ENCODE measurements around the gene NCR3LG1. TPM values are rescaled to one million over a fixed set of nuclear protein-coding genes. Genes with fewer than 3 reads are reported as not detected.

NCR3LG1 gene
- total RNA-seq, 1 experiment from 2014 or later = 2.0 TPM

DNA sequence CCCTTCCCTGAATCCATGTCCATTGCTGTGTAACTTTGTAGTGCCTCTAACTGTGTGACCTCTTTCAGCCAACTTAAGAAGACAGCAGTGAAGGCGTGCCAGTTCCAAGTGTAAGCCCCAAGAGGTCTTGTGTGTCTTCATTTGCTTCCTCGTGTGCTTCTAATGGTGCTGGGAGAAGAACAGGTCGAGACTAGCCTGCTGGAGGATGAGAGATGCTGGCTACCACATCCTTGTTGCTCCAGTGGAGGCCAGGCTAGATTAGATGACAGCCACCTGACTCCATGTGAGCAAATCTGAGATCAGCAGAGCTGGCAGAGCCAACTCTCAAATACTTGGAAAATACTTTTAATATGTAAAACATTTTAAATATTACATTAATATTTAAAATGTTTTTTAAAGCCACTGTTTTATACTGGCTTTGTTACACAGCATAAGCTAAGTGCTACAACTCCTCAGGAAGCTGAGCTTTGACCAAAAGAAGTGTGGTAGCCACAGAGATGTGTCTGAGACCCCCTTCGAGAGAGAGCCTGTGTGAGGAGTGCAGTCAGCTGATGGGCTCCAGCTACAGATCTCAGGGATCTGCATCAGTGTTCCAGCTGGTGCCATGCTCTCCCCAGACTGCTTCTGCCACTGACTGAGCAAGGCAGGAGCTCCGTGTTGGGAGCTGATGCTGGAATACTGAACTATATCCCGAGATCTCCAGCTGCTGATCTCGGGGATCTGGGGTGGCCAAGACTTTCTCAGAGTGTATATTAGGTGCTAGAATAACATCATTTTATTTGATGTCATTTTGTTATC, 28.0 kb downstream of the NCR3LG1 start (continued):
- TF ChIP-seq, protein P1, sequence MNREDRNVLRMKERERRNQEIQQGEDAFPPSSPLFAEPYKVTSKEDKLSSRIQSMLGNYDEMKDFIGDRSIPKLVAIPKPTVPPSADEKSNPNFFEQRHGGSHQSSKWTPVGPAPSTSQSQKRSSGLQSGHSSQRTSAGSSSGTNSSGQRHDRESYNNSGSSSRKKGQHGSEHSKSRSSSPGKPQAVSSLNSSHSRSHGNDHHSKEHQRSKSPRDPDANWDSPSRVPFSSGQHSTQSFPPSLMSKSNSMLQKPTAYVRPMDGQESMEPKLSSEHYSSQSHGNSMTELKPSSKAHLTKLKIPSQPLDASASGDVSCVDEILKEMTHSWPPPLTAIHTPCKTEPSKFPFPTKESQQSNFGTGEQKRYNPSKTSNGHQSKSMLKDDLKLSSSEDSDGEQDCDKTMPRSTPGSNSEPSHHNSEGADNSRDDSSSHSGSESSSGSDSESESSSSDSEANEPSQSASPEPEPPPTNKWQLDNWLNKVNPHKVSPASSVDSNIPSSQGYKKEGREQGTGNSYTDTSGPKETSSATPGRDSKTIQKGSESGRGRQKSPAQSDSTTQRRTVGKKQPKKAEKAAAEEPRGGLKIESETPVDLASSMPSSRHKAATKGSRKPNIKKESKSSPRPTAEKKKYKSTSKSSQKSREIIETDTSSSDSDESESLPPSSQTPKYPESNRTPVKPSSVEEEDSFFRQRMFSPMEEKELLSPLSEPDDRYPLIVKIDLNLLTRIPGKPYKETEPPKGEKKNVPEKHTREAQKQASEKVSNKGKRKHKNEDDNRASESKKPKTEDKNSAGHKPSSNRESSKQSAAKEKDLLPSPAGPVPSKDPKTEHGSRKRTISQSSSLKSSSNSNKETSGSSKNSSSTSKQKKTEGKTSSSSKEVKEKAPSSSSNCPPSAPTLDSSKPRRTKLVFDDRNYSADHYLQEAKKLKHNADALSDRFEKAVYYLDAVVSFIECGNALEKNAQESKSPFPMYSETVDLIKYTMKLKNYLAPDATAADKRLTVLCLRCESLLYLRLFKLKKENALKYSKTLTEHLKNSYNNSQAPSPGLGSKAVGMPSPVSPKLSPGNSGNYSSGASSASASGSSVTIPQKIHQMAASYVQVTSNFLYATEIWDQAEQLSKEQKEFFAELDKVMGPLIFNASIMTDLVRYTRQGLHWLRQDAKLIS (CRISPR knock-in tag; IDR thresholded peaks at IDR 0.05; ENCODE audit: borderline replicate concordance) = no peak
- TF ChIP-seq TP53 (CRISPR knock-in tag; IDR thresholded peaks at IDR 0.05) (no peak), EMX1 (CRISPR knock-in tag; IDR thresholded peaks at IDR 0.05) (no peak), MYBL2 (CRISPR knock-in tag; IDR thresholded peaks at IDR 0.05) (no peak), ETV6 (CRISPR knock-in tag; IDR thresholded peaks at IDR 0.05) (no peak), NFE2L1 (CRISPR knock-in tag; IDR thresholded peaks at IDR 0.05) (no peak), KAT7 (CRISPR knock-in tag; IDR thresholded peaks at IDR 0.05; ENCODE audit: borderline replicate concordance) (no peak), PRRX2 (CRISPR knock-in tag; IDR thresholded peaks at IDR 0.05) (no peak)
- TF ChIP-seq, protein P2, sequence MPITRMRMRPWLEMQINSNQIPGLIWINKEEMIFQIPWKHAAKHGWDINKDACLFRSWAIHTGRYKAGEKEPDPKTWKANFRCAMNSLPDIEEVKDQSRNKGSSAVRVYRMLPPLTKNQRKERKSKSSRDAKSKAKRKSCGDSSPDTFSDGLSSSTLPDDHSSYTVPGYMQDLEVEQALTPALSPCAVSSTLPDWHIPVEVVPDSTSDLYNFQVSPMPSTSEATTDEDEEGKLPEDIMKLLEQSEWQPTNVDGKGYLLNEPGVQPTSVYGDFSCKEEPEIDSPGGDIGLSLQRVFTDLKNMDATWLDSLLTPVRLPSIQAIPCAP (CRISPR knock-in tag; IDR thresholded peaks at IDR 0.05) = no peak
- TF ChIP-seq, protein P3, sequence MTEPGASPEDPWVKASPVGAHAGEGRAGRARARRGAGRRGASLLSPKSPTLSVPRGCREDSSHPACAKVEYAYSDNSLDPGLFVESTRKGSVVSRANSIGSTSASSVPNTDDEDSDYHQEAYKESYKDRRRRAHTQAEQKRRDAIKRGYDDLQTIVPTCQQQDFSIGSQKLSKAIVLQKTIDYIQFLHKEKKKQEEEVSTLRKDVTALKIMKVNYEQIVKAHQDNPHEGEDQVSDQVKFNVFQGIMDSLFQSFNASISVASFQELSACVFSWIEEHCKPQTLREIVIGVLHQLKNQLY (CRISPR knock-in tag; IDR thresholded peaks at IDR 0.05) = no peak

DNA sequence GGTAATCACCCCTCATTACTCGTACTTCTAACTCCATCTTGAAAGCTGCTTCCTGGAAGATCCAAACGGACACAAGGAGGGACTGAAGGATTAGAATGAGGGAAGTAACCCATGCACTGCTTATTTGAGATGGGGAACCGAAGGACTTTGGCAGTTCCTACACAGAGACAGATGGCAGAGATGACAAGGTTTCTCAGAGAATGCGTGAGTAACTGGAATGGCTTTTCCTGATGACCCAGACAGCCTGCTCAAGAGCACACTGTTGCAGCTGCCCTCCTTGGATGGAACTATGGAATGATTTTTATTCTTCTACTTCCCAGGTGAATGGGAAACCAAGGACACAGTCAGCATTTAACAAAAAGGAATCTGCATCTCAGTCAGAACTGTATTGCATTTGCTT, 29.6 kb downstream of the NCR3LG1 start:
- peaks cover 29% of the 10 kb centered on the region for H3K9me3 Mint-ChIP-seq
- CTCF ChIA-PET = interaction anchor here (1.6 to 8.0 kb wide), 2 partner anchors 146 to 166 kb away, joined by 3 to 203 read pairs; partner anchors contain the start of gene OTOG
- DNase-seq (ENCODE audit: low spot score) = no peak

More for the DNA sequence above, 29.6 kb downstream of the NCR3LG1 start:
- Mint-ChIP-seq H3K4me1 (no peaks in the 10 kb centered on the region), H3K4me3 (no peak overlapping the region), H3K36me3 (peaks cover 22% of the 10 kb centered on the region), H3K27ac (no peak overlapping the region), H3K27me3 (ENCODE audit: low read depth) (peaks cover 5% of the 10 kb centered on the region; the same call in 1 of the 2 replicates)
- POLR2A ChIA-PET = no interaction called here
- no peak for ATAC-seq
- no peak for TF ChIP-seq GRHL2 (CRISPR knock-in tag; IDR thresholded peaks at IDR 0.05; ENCODE audit: insufficient replicate concordance, severe bottlenecking)
- TF ChIP-seq ATF1 (CRISPR knock-in tag; IDR thresholded peaks at IDR 0.05) = no peak
- TF ChIP-seq, protein P4, sequence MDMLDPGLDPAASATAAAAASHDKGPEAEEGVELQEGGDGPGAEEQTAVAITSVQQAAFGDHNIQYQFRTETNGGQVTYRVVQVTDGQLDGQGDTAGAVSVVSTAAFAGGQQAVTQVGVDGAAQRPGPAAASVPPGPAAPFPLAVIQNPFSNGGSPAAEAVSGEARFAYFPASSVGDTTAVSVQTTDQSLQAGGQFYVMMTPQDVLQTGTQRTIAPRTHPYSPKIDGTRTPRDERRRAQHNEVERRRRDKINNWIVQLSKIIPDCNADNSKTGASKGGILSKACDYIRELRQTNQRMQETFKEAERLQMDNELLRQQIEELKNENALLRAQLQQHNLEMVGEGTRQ (CRISPR knock-in tag; IDR thresholded peaks at IDR 0.05) = no peak
- TF ChIP-seq FOXP1 (CRISPR knock-in tag; IDR thresholded peaks at IDR 0.05; ENCODE audit: borderline replicate concordance) = no peak
- no peak for TF ChIP-seq RORB (CRISPR knock-in tag; IDR thresholded peaks at IDR 0.05)
- TF ChIP-seq, protein P5, sequence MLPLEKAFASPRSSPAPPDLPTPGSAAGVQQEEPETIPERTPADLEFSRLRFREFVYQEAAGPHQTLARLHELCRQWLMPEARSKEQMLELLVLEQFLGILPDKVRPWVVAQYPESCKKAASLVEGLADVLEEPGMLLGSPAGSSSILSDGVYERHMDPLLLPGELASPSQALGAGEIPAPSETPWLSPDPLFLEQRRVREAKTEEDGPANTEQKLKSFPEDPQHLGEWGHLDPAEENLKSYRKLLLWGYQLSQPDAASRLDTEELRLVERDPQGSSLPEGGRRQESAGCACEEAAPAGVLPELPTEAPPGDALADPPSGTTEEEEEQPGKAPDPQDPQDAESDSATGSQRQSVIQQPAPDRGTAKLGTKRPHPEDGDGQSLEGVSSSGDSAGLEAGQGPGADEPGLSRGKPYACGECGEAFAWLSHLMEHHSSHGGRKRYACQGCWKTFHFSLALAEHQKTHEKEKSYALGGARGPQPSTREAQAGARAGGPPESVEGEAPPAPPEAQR (CRISPR knock-in tag; IDR thresholded peaks at IDR 0.05) = no peak
- TF ChIP-seq HMGA2 (CRISPR knock-in tag; IDR thresholded peaks at IDR 0.05) = no peak
- TF ChIP-seq, protein P6, sequence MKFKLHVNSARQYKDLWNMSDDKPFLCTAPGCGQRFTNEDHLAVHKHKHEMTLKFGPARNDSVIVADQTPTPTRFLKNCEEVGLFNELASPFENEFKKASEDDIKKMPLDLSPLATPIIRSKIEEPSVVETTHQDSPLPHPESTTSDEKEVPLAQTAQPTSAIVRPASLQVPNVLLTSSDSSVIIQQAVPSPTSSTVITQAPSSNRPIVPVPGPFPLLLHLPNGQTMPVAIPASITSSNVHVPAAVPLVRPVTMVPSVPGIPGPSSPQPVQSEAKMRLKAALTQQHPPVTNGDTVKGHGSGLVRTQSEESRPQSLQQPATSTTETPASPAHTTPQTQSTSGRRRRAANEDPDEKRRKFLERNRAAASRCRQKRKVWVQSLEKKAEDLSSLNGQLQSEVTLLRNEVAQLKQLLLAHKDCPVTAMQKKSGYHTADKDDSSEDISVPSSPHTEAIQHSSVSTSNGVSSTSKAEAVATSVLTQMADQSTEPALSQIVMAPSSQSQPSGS (CRISPR knock-in tag; IDR thresholded peaks at IDR 0.05; ENCODE audit: borderline replicate concordance, low read depth) = no peak
- TF ChIP-seq NR2C2 (CRISPR knock-in tag; IDR thresholded peaks at IDR 0.05) = no peak
- TF ChIP-seq IRF2 (CRISPR knock-in tag; IDR thresholded peaks at IDR 0.05; ENCODE audit: borderline replicate concordance, low read depth) = no peak
- TF ChIP-seq ZNF416 (CRISPR knock-in tag; IDR thresholded peaks at IDR 0.05) = no peak
- TF ChIP-seq TEAD4 (CRISPR knock-in tag; IDR thresholded peaks at IDR 0.05) = no peak
